ENCODE measurements around the gene SCGB2B2. TPM values are rescaled to one million over a fixed set of nuclear protein-coding genes. Genes with fewer than 3 reads are reported as not detected.

Gene SCGB2B2
- polyA plus RNA-seq (2011; rRNA removed) = not detected in 2 replicates
- polyA minus RNA-seq (2011; rRNA and poly(A)+ RNA removed) = 0.14 and 0.21 TPM in 2 replicates

- Histone ChIP-seq H3K36me3 (ENCODE audit: control insufficient read depth, insufficient read depth, low read length) (peaks cover 9% of the 10 kb centered on the region), H3K4me3 (ENCODE audit: low read depth, low read length) (peak within 1 kb of the TSS; percentile 79), H3K27me3 (ENCODE audit: control insufficient read depth, insufficient read depth, low read length) (no peaks in the 10 kb centered on the region)
- DNase-seq (ENCODE audit: low read depth) = no peak
- POLR2A ChIA-PET = no interaction called here
- TF ChIP-seq CTCF (IDR thresholded peaks at IDR 0.05; ENCODE audit: insufficient read depth, low read depth, low read length) = peak; percentile 20
- CTCF ChIA-PET = interaction anchor here (1.0 kb wide), 1 partner anchor 35 kb away, joined by 3 read pairs; no protein-coding TSS in a partner anchor
Measured at GRCh38 chr19:34676697-34677385, at the start of gene SCGB2B2. Gene SCGB2B2, minus strand, starts transcription at chr19:34677159. Its CDS starts 82,596 bp downstream, at chr19:34594563.

DNA sequence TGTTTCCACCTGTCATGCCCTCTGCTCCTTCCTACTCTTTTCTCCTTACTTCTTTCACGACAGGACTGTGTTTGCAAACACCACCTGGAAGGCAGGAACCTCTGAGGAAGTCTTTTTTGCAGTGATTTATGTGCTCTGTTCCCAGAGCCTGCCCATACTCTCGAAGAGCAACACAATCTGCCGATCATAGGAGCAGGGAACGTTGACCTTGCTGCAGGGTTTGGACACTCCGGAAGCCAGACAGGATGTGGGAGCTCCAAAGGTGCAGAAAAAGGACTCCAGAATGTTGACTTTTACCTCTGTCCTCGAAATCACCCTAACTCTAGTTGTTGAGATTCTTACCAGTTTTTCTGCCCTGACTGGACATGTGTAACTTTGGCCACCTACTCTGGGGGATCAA is 48.4 kb upstream of the SCGB2B2 start:
- POLR2A ChIA-PET = no interaction called here
- no peaks in the 10 kb centered on the region for H3K36me3 ChIP-seq (ENCODE audit: control insufficient read depth, insufficient read depth, low read length)
- H3K27me3 ChIP-seq (ENCODE audit: control insufficient read depth, insufficient read depth, low read length) = peaks cover 1% of the 10 kb centered on the region; the same call in 1 of the 2 replicates
- H3K4me3 ChIP-seq (ENCODE audit: low read depth, low read length) = no peak overlapping the region
- CTCF ChIA-PET = interaction anchor here (1.0 kb wide), 1 partner anchor 13 kb away, joined by 3 read pairs; no protein-coding TSS in a partner anchor
- TF ChIP-seq CTCF (IDR thresholded peaks at IDR 0.05; ENCODE audit: insufficient read depth, low read depth, low read length) = no peak
- DNase-seq (ENCODE audit: low read depth) = no peak

DNA sequence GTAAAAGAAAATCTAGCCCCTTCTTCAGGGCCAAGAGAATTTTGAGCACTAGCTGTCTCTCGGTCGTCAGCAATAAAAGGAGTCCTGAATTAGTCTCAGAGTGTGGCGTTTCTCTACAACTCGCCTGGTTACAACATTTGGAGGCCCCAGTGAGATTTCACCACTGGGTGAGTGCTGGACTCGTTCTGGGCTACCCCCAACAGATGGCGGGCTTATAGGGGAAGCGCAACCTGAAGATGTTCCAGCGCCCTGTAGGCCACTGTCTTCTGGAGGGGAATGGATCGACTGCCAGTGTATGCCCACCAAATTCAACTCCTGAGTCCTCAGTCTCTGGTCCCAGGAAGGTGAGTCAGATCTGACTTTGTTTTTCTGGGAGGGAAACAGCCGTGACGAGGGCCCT is 45.4 kb upstream of the SCGB2B2 start:
- Histone ChIP-seq H3K4me3 (ENCODE audit: low read depth, low read length) (no peak overlapping the region), H3K27me3 (ENCODE audit: control insufficient read depth, insufficient read depth, low read length) (no peaks in the 10 kb centered on the region), H3K36me3 (ENCODE audit: control insufficient read depth, insufficient read depth, low read length) (no peaks in the 10 kb centered on the region)
- CTCF ChIA-PET = no interaction called here
- DNase-seq (ENCODE audit: low read depth) = no peak
- POLR2A ChIA-PET = no interaction called here
- TF ChIP-seq CTCF (IDR thresholded peaks at IDR 0.05; ENCODE audit: insufficient read depth, low read depth, low read length) = no peak

- Histone ChIP-seq H3K36me3 (ENCODE audit: control insufficient read depth, insufficient read depth, low read length) (no peaks in the 10 kb centered on the region), H3K27me3 (ENCODE audit: control insufficient read depth, insufficient read depth, low read length) (no peaks in the 10 kb centered on the region), H3K4me3 (ENCODE audit: low read depth, low read length) (no peak overlapping the region)
- CTCF ChIA-PET = no interaction called here
- TF ChIP-seq CTCF (IDR thresholded peaks at IDR 0.05; ENCODE audit: insufficient read depth, low read depth, low read length) = no peak
- POLR2A ChIA-PET = no interaction called here
- no peak for DNase-seq (ENCODE audit: low read depth)
Measured at GRCh38 chr19:34715357-34715756, 38.4 kb upstream of the SCGB2B2 start.

- no peak for TF ChIP-seq CTCF (IDR thresholded peaks at IDR 0.05; ENCODE audit: insufficient read depth, low read depth, low read length)
- DNase-seq (ENCODE audit: low read depth) = no peak
- Histone ChIP-seq H3K36me3 (ENCODE audit: control insufficient read depth, insufficient read depth, low read length) (no peaks in the 10 kb centered on the region), H3K4me3 (ENCODE audit: low read depth, low read length) (no peak overlapping the region), H3K27me3 (ENCODE audit: control insufficient read depth, insufficient read depth, low read length) (no peaks in the 10 kb centered on the region)
- CTCF ChIA-PET = interaction anchor here (0.6 to 5.8 kb wide), 8 partner anchors 8 to 237 kb away, joined by 3 to 69 read pairs (median 4); no protein-coding TSS in a partner anchor
- POLR2A ChIA-PET = no interaction called here
Measured at GRCh38 chr19:34713262-34713637, 36.3 kb upstream of the SCGB2B2 start.

Data from BJ (cell line).